ENCODE data around the gene HSPG2.

HSPG2 gene

DNA sequence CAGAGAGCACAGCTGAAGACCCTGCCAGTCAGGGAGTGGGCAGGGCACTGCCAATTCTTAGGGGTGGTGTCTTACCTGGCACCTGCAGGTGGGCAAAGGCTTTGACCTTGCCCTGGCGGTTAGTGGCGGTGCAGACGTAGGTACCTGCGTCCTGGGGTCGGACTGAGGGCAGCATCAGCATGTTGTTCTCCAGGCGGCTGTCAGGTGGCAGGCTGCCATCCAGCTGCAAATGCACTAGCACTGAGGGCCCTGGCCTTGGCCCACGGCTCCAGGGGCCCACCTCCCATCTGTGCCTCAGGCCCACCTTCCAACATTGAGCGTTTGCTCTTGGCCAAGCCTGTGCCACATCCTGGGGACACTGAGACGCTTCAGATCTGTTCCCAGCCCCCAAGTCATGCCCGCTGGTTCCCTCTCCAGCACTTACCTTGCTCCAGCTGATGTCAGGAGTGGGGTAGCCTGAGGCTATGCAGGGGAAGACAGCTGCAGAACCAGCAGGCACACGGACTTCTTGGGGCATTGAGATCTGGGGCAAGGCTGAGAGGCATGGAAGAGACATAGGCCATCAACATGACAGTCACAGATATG is 103.6 kb downstream of the HSPG2 start:
- Histone ChIP-seq H3K27me3 (ENCODE audit: low read length) (no peaks in the 10 kb centered on the region), H4K20me1 (ENCODE audit: low read depth, low read length) (no peaks in the 10 kb centered on the region), H2AFZ (ENCODE audit: low read depth, low read length, severe bottlenecking) (no peak overlapping the region), H3F3A (ENCODE audit: insufficient read depth) (no peaks in the 10 kb centered on the region), H3K27ac (ENCODE audit: low read depth, low read length) (no peak overlapping the region), H3K9me3 (ENCODE audit: insufficient read depth, low read length) (no peaks in the 10 kb centered on the region), H3K9me2 (replicated peaks; ENCODE audit: insufficient read depth, low read length) (no peaks in the 10 kb centered on the region), H3K79me2 (ENCODE audit: insufficient read depth, low read length) (no peaks in the 10 kb centered on the region), H3K36me3 (ENCODE audit: low read length) (no peaks in the 10 kb centered on the region), H3K9ac (ENCODE audit: low read length) (no peak overlapping the region), H3K4me2 (ENCODE audit: low read depth, low read length, poor library complexity, severe bottlenecking) (no peak overlapping the region), H3K4me3 (ENCODE audit: insufficient read depth, low read length, poor library complexity, severe bottlenecking) (no peak overlapping the region)
- TF ChIP-seq EZH2phosphoT487 (conservative IDR thresholded peaks at IDR 0.05; ENCODE audit: low read length), result no peak
- TF ChIP-seq, protein P1, sequence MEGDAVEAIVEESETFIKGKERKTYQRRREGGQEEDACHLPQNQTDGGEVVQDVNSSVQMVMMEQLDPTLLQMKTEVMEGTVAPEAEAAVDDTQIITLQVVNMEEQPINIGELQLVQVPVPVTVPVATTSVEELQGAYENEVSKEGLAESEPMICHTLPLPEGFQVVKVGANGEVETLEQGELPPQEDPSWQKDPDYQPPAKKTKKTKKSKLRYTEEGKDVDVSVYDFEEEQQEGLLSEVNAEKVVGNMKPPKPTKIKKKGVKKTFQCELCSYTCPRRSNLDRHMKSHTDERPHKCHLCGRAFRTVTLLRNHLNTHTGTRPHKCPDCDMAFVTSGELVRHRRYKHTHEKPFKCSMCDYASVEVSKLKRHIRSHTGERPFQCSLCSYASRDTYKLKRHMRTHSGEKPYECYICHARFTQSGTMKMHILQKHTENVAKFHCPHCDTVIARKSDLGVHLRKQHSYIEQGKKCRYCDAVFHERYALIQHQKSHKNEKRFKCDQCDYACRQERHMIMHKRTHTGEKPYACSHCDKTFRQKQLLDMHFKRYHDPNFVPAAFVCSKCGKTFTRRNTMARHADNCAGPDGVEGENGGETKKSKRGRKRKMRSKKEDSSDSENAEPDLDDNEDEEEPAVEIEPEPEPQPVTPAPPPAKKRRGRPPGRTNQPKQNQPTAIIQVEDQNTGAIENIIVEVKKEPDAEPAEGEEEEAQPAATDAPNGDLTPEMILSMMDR (IDR thresholded peaks at IDR 0.05; ENCODE audit: insufficient read depth, low read length, poor library complexity, severe bottlenecking), result no peak

DNA sequence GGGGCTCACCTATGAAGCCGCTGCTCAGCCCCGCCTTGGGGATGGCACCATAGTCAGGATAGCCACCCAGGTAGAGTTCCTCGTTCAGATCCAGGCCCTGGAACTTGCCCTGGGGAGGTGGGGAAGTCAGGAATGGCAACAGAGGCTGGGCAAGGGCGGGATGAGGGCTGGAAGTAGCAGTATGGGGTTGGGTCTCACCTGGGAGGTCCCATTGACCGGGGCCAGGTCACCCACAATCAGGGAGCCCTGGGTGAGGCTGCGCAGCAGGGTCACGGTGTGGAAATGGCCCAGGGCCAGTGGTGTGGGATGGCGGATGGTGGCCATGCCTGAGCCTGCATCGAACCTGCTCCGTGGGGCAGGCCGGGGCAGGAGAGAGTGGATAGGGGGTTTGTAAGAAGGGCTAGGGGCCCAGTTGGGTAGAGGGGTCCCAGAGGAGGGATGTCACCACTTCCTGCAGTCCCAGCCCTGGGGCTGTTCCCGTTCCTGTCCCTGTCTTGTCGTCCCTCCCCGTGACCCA is 105.6 kb downstream of the HSPG2 start:
- Histone ChIP-seq H3K9ac (ENCODE audit: low read length) (no peak overlapping the region), H2AFZ (ENCODE audit: low read depth, low read length, severe bottlenecking) (no peak overlapping the region), H3K27ac (ENCODE audit: low read depth, low read length) (no peak overlapping the region), H3K79me2 (ENCODE audit: insufficient read depth, low read length) (no peaks in the 10 kb centered on the region), H4K20me1 (ENCODE audit: low read depth, low read length) (no peaks in the 10 kb centered on the region), H3K4me3 (ENCODE audit: insufficient read depth, low read length, poor library complexity, severe bottlenecking) (no peak overlapping the region), H3K27me3 (ENCODE audit: low read length) (no peaks in the 10 kb centered on the region), H3F3A (ENCODE audit: insufficient read depth) (no peaks in the 10 kb centered on the region), H3K9me3 (ENCODE audit: insufficient read depth, low read length) (no peaks in the 10 kb centered on the region), H3K9me2 (replicated peaks; ENCODE audit: insufficient read depth, low read length) (no peaks in the 10 kb centered on the region), H3K36me3 (ENCODE audit: low read length) (no peaks in the 10 kb centered on the region), H3K4me2 (ENCODE audit: low read depth, low read length, poor library complexity, severe bottlenecking) (no peak overlapping the region)
- TF ChIP-seq EZH2phosphoT487 (conservative IDR thresholded peaks at IDR 0.05; ENCODE audit: low read length), result no peak
- TF ChIP-seq, protein P1 (IDR thresholded peaks at IDR 0.05; ENCODE audit: insufficient read depth, low read length, poor library complexity, severe bottlenecking), result no peak

DNA sequence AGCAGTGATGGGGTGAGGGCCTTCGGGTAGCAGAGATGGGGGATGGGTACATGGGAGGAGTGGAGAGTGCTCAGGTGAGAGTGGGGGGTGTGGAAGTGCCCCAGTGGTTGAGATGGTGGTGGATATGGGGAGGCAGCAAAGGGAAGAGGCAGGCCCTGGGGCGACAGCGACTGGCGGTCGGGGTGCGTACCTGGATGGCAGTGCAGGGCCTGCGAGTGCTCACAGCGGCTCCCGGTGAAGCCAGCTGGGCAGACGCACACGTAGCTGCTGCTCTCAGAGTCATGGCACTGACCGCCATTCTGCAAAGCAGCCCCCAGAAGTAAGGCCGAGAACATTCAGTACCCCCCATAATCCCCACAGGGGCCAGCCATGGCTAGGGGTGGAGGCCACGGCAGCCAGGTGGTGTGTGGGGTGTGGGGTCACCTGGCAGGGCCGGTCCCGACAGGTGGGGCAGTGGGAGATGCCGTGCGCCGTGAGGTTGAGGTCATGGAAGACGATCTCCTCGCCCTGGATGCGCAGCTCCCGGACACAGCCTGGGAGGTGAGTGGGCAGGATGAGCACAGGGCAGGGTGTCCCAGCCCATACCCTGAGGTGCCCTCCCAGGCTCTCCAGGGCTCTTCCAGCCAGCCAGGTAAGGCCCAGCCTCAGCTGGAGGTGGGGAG is 106.2 kb downstream of the HSPG2 start:
- no peaks in the 10 kb centered on the region for H3K36me3 ChIP-seq (ENCODE audit: low read length)
- H4K20me1 ChIP-seq (ENCODE audit: low read depth, low read length), result no peaks in the 10 kb centered on the region
- no peak overlapping the region for H2AFZ ChIP-seq (ENCODE audit: low read depth, low read length, severe bottlenecking)
- no peak overlapping the region for H3K4me3 ChIP-seq (ENCODE audit: insufficient read depth, low read length, poor library complexity, severe bottlenecking)
- no peak overlapping the region for H3K9ac ChIP-seq (ENCODE audit: low read length)
- H3K4me2 ChIP-seq (ENCODE audit: low read depth, low read length, poor library complexity, severe bottlenecking), result no peak overlapping the region
- no peaks in the 10 kb centered on the region for H3K79me2 ChIP-seq (ENCODE audit: insufficient read depth, low read length)
- no peaks in the 10 kb centered on the region for H3K27me3 ChIP-seq (ENCODE audit: low read length)
- no peak for TF ChIP-seq EZH2phosphoT487 (conservative IDR thresholded peaks at IDR 0.05; ENCODE audit: low read length)
- TF ChIP-seq, protein P1 (IDR thresholded peaks at IDR 0.05; ENCODE audit: insufficient read depth, low read length, poor library complexity, severe bottlenecking), result no peak
- H3K9me2 ChIP-seq (replicated peaks; ENCODE audit: insufficient read depth, low read length), result no peaks in the 10 kb centered on the region
- no peak overlapping the region for H3K27ac ChIP-seq (ENCODE audit: low read depth, low read length)
- H3F3A ChIP-seq (ENCODE audit: insufficient read depth), result no peaks in the 10 kb centered on the region
- no peaks in the 10 kb centered on the region for H3K9me3 ChIP-seq (ENCODE audit: insufficient read depth, low read length)

All from SU-DHL-6 (cell line).